Stimulated activated CD4-positive, alpha-beta T cell treated with anti-CD3 and anti-CD28 coated beads, Interleukin-12 subunit alpha, Interleukin-12 subunit beta, amount 100 ng/mL, for 48 hours (primary cell): ENCODE results near the gene CDC5L.

Experiments used
- DNase-seq, 3 donors: peaks; one replicate each; pipeline ENCODE4 v3.0.0-alpha.2; 2020; ENCODE audit warnings: low read depth in 2 of 3, low spot score in 1 of 3

CDC5L gene

DNA sequence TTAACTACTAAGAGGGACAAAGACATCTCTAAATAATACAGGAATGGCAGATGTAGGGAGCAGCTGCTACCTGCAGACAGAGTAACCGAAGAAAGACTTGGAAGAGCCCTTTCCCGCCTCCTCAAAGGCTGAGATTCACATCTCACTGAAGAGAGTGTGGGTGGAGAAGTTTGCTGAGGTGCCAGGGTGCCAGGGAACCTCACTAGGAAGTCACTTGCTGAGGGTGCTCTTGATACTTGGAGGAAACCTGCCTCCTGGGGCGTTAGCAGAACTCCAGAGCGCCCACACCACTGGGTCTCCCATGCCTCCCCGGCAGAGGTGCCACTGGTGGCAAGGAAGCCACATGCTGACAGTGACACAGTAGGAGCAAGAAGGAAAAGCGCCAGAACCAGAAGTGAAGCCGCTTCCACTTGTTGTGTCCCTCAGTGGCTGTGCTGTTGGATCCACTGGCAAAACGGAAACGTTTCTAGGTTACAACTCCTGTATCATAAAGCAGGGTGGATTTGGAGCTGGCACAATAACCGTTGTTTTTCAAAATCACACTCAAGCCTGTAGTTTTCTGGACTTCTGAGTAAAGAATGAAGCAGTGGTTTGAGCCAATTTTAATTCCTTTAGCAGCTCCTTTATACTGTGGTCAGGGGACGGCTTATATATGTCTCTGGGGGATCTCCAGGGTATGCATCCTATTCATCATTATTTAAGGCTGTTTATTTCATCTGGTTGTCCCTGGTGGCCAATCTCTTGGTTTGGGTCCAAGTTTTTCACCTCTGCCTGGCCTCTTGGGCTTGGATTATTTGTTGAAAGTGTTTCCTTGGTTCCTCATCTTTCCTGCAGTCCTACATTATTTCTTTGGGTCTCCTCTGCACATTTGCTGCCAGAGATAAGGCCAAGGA, 64.5 kb downstream of the CDC5L start:
- no peak for DNase-seq

DNA sequence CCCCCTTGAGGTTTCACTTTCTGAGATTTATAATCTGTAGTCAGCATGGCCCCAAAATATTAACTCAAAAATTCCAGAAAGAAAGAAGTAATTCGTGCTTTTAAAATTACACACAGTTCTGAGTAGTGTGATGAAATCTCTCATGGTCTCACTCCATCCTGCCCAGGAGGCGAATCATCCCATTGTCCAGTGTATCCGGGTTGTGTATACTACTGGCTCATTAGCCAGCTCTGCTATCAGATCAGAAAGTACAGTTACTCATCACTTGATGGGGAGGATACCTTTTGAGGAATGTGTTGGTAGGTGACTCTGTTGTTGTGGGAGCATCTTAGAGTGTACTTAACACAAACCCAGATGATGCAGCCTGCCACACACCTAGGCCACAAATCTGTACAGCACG, 65.2 kb downstream of the CDC5L start:
- DNase-seq = no peak

GRCh38 chr6:44453146-44453545, 65.6 kb downstream of the CDC5L start:
- no peak for DNase-seq

DNA sequence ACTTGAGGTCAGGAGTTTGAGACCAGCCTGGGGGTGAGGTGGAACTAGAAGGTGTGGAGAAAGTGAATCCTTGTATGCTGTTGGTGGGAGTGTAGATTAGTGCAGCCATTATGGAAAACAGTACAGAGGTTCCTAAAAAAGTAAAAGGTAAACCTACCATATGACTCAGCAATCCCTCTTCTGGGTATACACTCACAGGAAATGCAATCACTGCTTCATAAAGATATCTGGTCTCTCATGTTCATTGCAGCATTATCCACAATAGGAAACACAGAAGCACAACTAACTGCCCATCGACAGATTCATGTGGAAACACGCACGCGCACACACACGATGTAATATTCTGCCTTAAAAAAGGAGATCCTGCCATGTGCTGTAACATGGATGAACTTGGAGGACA, 66.7 kb downstream of the CDC5L start:
- no peak for DNase-seq

DNA sequence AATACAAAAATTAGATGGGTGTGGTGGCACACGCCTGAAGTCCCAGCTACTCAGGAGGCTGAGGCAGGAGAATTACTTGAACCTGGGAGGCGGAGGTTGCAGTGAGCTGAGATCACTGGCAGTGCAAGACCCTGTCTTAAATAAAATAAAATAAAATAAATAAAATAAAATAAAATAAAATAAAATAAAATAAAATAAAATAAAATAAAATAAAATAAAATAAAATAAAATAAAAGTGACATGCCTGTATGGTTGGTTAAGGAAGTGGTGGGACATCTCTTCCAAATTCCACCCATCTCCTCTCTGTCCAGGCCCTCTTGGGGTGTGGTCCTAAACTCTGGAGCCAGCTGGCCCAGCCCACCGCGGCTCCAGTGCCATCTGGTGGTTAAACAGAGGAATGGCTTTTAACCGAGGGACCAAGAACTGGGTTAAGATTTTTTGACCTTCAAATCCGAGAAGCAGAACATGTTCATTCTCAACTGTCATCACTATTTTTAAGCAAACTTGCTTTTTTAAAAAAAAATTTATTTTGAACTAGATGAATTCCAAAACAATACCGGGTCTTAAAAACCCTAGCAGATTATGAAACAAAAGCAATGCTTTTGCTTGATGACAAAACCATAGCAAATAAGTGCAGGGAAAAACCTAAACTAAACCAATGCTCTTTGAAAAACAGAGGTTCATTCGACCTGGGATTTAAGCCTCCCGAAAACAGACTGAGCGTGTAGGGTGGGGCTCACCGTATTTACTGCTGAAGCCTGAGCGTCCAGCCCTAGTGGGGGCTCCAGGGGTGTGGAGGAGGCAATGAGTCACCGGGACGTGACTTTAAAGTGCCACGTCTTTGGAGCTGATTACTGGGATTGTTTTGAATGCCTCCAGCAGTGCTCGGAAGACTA, 68.8 kb downstream of the CDC5L start:
- DNase-seq = peak; percentile 15 to 31 (median 24)

DNA sequence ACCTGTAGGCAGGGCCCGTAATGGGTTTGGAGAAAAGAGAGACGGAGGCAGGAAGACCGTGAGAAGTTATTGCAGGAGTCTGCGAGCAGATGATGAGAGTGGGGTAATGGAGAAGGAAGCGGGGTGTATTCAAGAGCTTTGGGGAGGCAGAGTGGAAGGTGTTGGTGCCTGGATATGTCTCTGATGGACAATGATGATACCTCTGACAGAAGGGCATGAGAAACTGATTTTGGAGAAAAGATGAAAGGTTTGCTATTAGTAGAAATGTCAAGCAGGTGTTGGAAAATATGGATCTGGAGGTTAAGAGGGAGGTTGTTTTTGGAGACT, 69.4 kb downstream of the CDC5L start:
- no peak for DNase-seq

DNA sequence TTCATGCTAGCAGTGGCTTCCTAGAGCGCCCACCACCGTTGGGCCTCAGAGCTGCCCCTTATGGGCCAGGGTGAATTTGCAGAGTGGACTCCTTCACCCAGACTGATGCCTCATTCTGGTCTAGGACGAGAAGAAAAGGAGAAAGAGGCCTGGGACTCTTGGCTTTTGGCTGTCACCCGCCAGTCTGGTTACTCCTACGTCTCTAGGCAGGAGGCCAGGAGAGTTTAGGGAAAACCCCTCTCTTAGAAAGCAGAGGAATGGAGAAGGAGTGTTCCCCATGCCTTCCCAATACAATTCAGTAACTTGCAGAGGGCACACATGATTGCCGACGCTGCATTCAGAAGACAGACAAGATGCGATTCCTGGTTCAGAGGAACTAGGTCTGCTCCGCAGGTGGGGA, 70.1 kb downstream of the CDC5L start:
- DNase-seq = no peak

DNA sequence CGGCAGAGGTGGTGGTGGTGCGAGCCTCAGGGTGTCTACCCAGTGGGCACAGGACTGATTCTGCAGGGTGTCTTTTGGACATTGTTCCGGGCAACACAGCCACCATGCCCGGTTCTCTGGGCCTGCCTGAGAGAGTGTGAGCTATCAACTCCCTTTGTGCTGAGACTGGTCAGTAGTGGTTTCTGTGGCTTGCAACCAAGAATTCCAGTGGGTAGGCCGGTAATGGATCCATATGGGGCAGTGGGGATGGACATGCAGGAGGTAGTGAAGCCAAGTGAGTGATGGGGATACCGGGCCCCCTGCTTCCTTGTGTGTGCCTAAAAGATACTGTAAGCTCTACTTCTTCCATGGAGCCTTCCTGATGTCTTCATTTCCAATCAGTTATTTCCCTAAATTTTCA, 71.0 kb downstream of the CDC5L start:
- no peak for DNase-seq

DNA sequence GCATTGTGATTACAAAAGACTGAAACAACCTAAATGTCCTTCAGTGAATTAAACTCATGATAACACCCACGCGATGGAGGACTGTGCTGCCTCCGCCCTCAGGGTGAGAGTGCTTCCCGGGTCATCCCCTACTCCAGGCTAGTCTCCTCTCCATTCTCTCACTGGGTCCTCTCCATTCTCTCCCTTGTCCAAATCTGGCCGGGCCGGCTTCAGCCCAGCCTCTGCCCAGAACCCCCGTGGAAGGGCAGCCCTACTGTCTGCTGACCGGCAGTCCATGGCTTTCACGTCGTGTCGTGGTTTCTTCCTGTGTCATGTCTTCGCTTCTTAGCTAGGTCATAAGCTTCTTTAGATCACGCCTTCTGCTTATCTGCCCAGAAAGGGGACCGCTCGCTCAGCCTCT, 74.8 kb downstream of the CDC5L start:
- no peak for DNase-seq

GRCh38 chr6:44462797-44463727, 75.6 kb downstream of the CDC5L start:
- no peak for DNase-seq

DNA sequence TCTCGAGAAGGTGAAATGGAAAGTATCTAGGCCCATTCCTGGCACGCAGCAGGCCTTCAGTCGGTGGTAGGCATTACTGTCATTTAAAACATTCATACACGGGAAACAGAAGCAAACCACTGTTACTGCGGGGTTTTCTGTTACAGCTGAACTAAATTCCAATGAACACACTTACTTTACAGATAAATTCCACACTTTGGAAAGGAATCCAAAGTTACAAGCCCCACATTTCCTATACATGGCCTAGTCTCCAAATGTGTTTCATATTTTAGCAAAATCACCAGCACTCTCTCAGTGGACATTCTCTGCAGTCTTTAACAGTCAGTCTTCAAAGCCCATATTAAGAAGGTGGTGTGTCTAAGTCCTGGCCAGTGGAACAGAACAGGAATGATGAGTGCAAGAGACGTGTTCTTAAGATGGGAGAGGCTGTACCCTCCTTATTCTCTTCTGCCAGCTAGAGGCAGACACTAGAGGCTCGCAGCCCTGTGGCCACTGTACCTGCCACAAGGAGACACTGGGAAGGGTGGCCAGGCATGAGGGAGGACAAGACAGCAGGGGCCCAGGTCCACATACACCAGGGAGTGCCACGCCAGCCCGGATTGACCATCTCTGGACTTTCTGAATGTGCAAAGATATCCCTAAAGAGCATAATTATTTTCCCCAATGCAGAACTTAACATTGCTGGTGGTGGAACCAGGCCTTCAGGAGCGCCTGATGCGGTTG, 76.4 kb downstream of the CDC5L start:
- DNase-seq = no peak

DNA sequence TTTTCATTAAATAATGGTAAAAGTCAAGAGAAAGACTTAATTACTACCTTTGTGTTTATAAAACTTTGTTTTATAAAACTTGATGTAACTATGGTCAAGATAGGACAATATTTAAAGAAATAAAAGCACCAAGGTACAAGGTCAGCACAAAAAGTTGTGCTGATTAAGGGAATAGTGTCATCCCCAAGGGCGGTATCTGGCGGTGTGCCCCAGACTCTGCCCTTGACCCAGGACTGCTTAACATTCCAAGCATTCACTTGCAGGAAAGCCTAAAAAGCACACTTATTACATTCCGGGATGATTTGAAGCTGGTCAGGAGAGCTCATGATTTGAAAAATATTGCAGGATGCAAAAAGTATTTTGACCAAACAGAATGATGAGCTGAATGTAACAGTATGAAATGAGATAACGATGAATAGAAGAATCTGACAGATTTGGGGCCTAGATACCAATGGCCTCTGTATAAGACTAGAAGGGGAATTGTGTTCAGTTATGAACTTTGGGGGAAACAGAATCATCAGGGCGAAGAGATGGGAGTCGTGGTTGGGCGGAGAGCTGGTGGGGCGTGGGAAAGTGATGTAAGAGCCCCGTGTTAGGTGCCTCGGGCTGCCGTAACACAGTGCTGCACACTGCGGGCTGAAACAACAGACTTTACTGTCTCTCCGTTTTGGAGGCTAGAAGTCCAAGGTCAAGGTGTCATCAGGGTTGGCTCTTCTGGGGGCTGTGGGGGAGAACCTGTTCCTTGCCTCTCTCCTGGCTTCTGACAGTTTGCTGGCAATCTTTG, 77.2 kb downstream of the CDC5L start:
- DNase-seq = no peak

- DNase-seq = no peak
Observed at GRCh38 chr6:44466955-44467354, 79.4 kb downstream of the CDC5L start.

- no peak for DNase-seq
Observed at GRCh38 chr6:44468835-44469234, 81.3 kb downstream of the CDC5L start.

DNA sequence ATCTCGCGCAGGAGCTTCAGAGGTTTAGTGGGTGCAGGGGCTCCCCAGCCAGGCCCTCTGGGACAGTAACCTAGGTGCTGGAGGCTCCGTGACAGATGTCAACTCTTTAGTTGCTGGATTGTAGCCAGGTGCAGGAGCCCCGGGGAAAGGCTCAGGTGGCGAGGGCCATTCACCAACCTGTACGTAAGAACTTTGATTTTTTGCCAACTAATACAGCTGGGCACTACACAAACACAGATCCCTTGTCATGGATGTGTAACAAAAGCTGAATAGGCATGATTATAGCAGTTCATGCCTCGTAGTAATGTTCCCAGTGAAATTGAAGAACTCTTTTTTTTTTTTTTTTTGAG, 82.6 kb downstream of the CDC5L start:
- no peak for DNase-seq

GRCh38 chr6:44470746-44471145, 83.2 kb downstream of the CDC5L start:
- no peak for DNase-seq

DNA sequence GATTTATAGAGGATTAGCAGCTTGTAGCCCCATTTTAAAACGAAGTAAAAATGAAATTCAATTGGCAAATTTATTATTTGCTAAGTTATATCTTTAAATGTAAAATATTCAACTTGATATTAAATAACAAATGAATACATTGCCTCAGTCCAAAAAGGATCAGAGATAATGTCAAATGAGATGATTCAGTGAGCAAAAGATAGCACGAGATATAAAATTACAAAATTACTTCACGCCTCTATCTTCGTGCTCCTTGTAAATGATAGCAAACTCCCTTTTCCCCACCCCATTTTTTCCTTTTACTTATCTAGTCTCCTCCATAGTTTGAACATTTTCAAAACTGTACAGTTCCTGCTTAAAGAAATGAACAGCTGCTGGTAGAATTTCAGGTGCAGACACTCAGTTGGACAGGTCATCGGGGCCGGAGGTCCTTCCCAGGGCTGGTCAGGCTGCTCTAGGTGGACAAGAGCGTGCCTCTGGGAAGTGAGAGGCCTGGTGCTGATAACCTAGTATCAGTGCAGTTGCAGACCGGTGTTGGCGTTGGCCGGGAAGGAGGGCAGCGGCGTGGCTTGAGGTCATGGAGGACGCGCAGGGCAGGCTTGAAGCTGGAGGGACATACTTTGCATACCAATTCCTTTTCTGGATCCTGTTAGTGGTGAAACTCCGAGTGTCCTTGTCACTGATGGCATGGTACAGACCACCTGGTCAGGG, 83.9 kb downstream of the CDC5L start:
- no peak for DNase-seq

DNA sequence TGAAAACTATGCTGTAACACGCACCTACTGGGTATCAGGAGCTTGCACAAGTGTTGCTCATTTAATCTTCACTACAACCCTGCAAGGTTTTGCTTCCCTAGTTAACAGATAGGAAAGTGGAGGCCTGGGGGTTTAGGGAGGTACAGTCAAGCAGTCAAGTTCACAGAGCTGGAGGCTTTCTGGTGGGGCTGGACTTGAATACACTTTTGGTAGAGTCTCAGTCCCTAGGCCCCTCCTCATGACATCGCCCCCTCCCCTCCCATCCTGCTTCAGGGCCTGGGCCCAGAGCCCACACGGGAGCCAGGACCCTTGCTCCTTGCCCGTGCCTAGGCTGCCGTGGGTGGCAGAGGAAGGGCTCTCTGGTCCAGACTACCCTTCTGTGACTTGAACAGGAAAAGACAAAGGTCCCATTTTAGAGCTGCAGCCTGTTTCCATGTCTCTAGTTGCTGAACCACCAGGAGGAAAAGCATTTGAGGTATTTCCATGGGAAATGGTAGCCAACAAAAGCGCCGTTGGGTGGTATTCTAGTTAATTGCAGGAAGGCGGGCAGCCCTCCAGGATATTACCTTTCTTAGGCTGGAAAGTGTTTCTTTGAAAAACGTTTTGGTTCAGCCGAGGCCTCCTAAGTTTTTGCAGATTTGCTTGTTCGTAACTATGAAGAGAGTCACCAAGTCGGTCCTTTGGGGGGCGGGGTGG, 84.9 kb downstream of the CDC5L start:
- DNase-seq = no peak
